Natural killer cell treated with Interleukin-12 subunit alpha and Interleukin-12 subunit beta and Interleukin-15 and Interleukin-18, amount 100 ng/mL, for 72 hours (primary cell): ENCODE data around the gene CDK14. TPM values are rescaled to one million over a fixed set of nuclear protein-coding genes. Genes with fewer than 3 reads are reported as not detected.

Experiments
- ATAC-seq, 2 donors: fragments of 150-1000 bp; cut with Tn5 transposase in 1 of 2; sonication (Bioruptor Pico), chemical (Tn5 transposase) in 1 of 2; 2 replicates each; pipeline ENCODE4 v1.10.0; 2021
- DNase-seq: peaks from one replicate; pipeline ENCODE4 v3.0.0; 2022; ENCODE audit warnings: low spot score
- H3K27ac Mint-ChIP-seq, 2 donors: 1 replicate in 1 of 2; 2 replicates in 1 of 2; pipeline ENCODE4 v1.8.0; 2022; ENCODE audit warnings: mixed read lengths in 2 of 2, mild to moderate bottlenecking in 1 of 2, moderate library complexity in 1 of 2
- H3K27me3 Mint-ChIP-seq, 2 donors: 1 replicate in 1 of 2; 2 replicates in 1 of 2; pipeline ENCODE4 v1.8.0; 2022; ENCODE audit warnings: mixed read lengths in 2 of 2
- H3K36me3 Mint-ChIP-seq: one replicate; pipeline ENCODE4 v1.8.0; 2022; ENCODE audit warnings: mixed read lengths
- H3K4me1 Mint-ChIP-seq, 2 donors: 1 replicate in 1 of 2; 2 replicates in 1 of 2; pipeline ENCODE4 v1.8.0; 2022; ENCODE audit warnings: low read depth in 2 of 2, mixed read lengths in 2 of 2, mild to moderate bottlenecking in 1 of 2
- H3K4me3 Mint-ChIP-seq: one replicate; pipeline ENCODE4 v1.8.0; 2022; ENCODE audit warnings: mixed read lengths
- H3K9me3 Mint-ChIP-seq: 2 replicates; pipeline ENCODE4 v1.8.0; 2022; ENCODE audit warnings: mixed read lengths
- total RNA-seq, 2 donors: library from RNA; stranded (reverse); gene quantifications; one replicate each; pipeline ENCODE4 v1.2.3, GENCODE V29; 2022

CDK14 gene
- total RNA-seq, 2 donors from 2014 or later, result 0.76 to 2.8 TPM

- ATAC-seq (no peak), DNase-seq (no peak)
- H3K27me3 Mint-ChIP-seq, result no peaks in the 10 kb centered on the region
- H3K4me3 Mint-ChIP-seq, result no peak overlapping the region
- no peaks in the 10 kb centered on the region for H3K4me1 Mint-ChIP-seq
- no peaks in the 10 kb centered on the region for H3K36me3 Mint-ChIP-seq
- no peaks in the 10 kb centered on the region for H3K9me3 Mint-ChIP-seq
- H3K27ac Mint-ChIP-seq, result no peak overlapping the region
Measured at GRCh38 chr7:90663176-90663575, 67.1 kb downstream of the CDK14 start.

DNA sequence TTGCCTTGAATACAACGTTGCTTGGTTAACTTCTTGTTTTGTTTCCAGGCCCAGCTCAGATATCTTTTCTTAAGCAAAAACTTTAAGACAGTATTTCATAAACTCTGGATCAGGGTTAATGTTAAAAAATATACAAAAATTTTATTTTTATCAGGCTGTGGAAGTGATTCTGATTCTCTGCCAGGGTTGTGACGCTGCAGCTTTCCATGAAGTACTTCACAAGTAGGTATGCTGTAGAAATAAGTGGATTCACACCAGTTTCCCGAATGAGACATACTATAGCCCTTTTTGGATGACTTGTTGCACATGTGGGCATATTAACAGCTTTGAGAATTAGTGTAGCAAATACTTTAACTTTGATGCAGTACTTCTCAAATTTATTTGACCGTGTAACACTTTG is 70.1 kb downstream of the CDK14 start:
- DNase-seq, result no peak
- Mint-ChIP-seq H3K36me3 (peaks cover 4% of the 10 kb centered on the region), H3K27me3 (no peaks in the 10 kb centered on the region), H3K4me3 (no peak overlapping the region), H3K9me3 (peaks cover 3% of the 10 kb centered on the region), H3K27ac (no peak overlapping the region), H3K4me1 (no peaks in the 10 kb centered on the region)
- ATAC-seq, result no peak

- H3K27ac Mint-ChIP-seq, result no peak overlapping the region
- DNase-seq, result no peak
- H3K27me3 Mint-ChIP-seq, result no peaks in the 10 kb centered on the region
Measured at GRCh38 chr7:90668992-90669391, 72.9 kb downstream of the CDK14 start.

DNA sequence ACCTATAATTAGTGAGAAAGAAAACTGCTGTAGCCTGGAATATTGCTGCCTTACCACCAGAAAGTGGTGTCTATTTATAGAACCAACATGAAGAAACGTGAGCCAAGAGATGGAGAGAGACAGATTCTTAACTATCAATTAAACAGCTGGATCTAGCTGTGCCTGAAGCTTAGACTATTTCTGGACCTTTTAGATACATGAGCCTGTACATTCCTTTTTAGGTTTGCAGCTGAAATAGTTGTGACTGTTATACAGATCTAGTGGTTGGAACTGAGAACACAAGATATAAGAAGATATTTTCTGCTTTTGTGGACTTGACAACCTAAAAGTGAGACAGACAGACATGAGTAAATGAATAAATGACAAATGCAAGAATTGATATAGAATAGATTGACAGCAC is 73.4 kb downstream of the CDK14 start:
- no peaks in the 10 kb centered on the region for H3K27me3 Mint-ChIP-seq
- DNase-seq, result no peak

More at GRCh38 chr7:90668992-90669391, 72.9 kb downstream of the CDK14 start:
- H3K4me3 Mint-ChIP-seq, result no peak overlapping the region
- H3K36me3 Mint-ChIP-seq, result peaks cover 4% of the 10 kb centered on the region
- H3K9me3 Mint-ChIP-seq, result peaks cover 3% of the 10 kb centered on the region
- ATAC-seq, result no peak
- no peaks in the 10 kb centered on the region for H3K4me1 Mint-ChIP-seq

DNA sequence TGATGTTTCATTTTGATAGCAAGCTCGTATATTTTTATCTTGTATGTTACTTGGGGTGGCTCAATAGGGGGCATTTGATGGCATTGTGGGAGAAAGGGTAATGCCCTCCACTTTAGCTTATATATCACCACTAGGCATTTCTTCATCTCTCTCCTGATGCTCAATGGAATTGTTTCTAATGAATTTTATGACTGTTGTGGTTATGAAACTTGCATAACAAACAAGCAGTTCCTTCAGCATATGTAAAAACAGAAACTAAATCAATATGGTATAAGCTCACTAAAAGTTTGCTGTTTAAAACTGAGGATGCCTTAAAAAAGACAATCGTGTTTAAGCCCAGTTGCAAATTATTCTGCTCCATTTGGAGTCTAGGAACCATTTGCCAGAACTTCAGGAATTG is 75.5 kb downstream of the CDK14 start:
- no peak overlapping the region for H3K4me3 Mint-ChIP-seq
- peaks cover 7% of the 10 kb centered on the region for H3K9me3 Mint-ChIP-seq
- H3K27me3 Mint-ChIP-seq, result no peaks in the 10 kb centered on the region
- H3K36me3 Mint-ChIP-seq, result peaks cover 10% of the 10 kb centered on the region
- ATAC-seq, result no peak
- DNase-seq, result no peak
- H3K4me1 Mint-ChIP-seq, result no peaks in the 10 kb centered on the region
- H3K27ac Mint-ChIP-seq, result no peak overlapping the region

More for the DNA sequence above, 73.4 kb downstream of the CDK14 start:
- ATAC-seq, result no peak
- Mint-ChIP-seq H3K36me3 (peaks cover 4% of the 10 kb centered on the region), H3K4me3 (no peak overlapping the region), H3K9me3 (peaks cover 3% of the 10 kb centered on the region), H3K4me1 (no peaks in the 10 kb centered on the region), H3K27ac (no peak overlapping the region)

GRCh38 chr7:90672210-90672609 is 76.1 kb downstream of the CDK14 start:
- no peak for ATAC-seq
- Mint-ChIP-seq H3K9me3 (peaks cover 7% of the 10 kb centered on the region), H3K27ac (no peak overlapping the region), H3K27me3 (no peaks in the 10 kb centered on the region), H3K36me3 (peaks cover 10% of the 10 kb centered on the region), H3K4me1 (no peaks in the 10 kb centered on the region), H3K4me3 (no peak overlapping the region)
- no peak for DNase-seq

GRCh38 chr7:90674625-90675024 is 78.5 kb downstream of the CDK14 start:
- ATAC-seq (no peak), DNase-seq (no peak)
- no peaks in the 10 kb centered on the region for H3K27me3 Mint-ChIP-seq
- H3K36me3 Mint-ChIP-seq, result peaks cover 5% of the 10 kb centered on the region
- H3K27ac Mint-ChIP-seq, result no peak overlapping the region
- H3K4me1 Mint-ChIP-seq, result no peaks in the 10 kb centered on the region
- peaks cover 4% of the 10 kb centered on the region for H3K9me3 Mint-ChIP-seq
- no peak overlapping the region for H3K4me3 Mint-ChIP-seq

DNA sequence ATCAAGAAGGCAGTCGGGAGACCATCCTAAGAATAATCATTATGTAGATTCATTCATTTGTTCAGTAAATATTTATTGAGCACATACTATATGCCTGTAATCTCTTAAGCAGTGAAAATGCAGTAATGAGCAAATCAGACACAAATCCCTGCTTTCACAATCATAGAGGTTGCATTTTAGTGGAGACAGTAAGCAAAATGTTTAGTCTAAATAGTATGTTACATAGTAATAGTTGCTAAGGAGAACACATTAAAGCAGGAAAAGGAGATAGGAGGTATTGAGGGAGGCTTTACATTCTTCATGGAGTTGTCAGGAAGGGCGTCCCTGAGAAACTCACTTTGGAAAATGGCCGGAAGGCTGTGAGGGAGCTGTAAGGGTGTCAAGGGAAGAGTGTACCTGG is 79.9 kb downstream of the CDK14 start:
- no peak overlapping the region for H3K4me3 Mint-ChIP-seq

DNA sequence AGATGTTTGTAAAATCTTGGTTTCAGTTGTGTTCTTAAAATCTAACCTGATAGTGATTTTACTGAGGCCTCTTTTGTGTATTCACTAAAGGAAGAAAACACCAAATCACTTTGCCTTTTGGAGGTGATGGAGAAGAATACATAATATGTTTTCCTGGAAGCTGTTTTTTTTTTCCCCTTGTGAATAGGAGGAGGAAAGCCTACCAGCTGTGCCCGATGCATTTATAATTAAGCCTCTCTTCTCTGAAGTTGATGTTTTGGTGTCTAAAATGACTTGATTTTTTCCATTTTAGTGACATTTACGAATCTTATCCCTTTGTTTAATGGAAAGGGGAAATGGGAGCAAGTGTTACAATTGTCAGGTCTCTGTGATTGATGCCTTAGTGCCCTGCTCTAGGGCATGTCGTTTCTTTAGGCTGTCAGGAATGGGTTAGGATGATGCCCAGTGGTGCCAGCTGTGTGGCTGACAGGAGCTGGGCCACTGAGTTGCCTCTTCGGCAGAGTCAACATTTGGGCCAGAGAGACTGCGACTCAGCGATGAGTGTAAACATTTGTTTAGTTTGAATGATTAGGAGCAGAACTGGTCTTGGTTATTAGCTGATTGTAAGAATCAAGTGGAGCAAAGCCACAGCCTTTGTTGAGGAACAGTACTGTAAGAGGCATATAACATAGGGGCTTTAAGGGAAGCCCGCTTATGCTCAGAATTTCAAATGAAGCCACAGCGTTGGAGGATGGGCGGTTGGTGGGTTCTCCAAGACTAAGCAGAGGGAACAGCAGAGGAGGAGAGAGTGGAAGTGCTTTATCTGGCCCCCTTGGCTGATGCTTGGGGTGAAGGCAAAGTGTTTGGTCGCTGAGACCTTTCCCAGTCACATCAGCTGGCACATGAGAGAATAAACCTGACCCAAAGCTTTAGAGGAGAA is 81.6 kb downstream of the CDK14 start:
- H3K9me3 Mint-ChIP-seq, result peaks cover 4% of the 10 kb centered on the region
- H3K4me3 Mint-ChIP-seq, result no peak overlapping the region
- ATAC-seq (no peak), DNase-seq (no peak)
- H3K27me3 Mint-ChIP-seq, result no peaks in the 10 kb centered on the region
- H3K36me3 Mint-ChIP-seq, result peaks cover 5% of the 10 kb centered on the region
- no peaks in the 10 kb centered on the region for H3K4me1 Mint-ChIP-seq
- no peak overlapping the region for H3K27ac Mint-ChIP-seq

More for the DNA sequence above, 79.9 kb downstream of the CDK14 start:
- Mint-ChIP-seq H3K4me1 (no peaks in the 10 kb centered on the region), H3K27me3 (no peaks in the 10 kb centered on the region), H3K9me3 (peaks cover 4% of the 10 kb centered on the region), H3K27ac (no peak overlapping the region), H3K36me3 (peaks cover 5% of the 10 kb centered on the region)
- DNase-seq (no peak), ATAC-seq (no peak)

DNA sequence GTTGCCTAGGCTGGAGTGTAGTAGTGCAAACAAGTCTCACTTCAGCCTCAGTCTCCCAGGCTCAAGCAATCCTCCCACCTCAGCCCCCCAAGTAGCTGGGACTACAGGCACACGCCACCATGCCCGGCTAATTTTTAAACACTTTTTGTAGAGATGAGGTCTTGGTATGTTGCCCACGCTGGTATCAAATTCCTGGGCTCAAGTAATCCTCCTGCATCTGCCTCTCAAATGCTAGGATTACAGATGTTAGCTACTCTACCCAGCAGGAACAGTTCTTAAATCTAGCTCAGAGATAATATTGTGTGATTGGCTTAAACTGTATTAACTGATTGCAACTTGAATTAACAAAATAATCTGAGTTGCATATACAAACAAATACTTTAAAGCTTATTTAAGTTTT is 82.9 kb downstream of the CDK14 start:
- Mint-ChIP-seq H3K27ac (no peak overlapping the region), H3K4me1 (no peaks in the 10 kb centered on the region), H3K9me3 (peaks cover 4% of the 10 kb centered on the region), H3K4me3 (no peak overlapping the region), H3K27me3 (no peaks in the 10 kb centered on the region), H3K36me3 (peaks cover 5% of the 10 kb centered on the region)
- DNase-seq, result no peak
- ATAC-seq, result no peak

DNA sequence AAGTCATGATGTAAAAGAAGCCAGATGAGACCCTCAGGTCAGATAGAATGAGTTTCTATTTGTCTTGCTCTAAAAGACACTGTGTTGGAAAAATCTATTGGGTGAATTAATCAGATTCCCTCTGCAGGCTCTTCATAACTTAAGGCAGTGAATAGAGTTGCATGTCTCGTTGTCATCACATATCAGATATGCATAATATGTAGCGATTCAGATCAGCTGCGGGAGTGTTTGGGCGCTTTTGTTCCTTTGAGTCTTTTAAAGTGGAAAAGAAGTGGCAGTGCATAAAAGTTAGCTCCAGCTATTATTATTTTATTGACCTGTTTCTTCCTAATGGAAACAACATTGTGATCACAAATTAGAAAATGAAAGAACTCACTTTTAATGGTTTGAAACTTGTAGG is 84.4 kb downstream of the CDK14 start:
- H3K27ac Mint-ChIP-seq, result no peak overlapping the region
- no peak for DNase-seq
- peaks cover 4% of the 10 kb centered on the region for H3K9me3 Mint-ChIP-seq
- ATAC-seq, result no peak
- H3K4me3 Mint-ChIP-seq, result no peak overlapping the region
- H3K4me1 Mint-ChIP-seq, result no peaks in the 10 kb centered on the region
- H3K36me3 Mint-ChIP-seq, result peaks cover 5% of the 10 kb centered on the region
- no peaks in the 10 kb centered on the region for H3K27me3 Mint-ChIP-seq

DNA sequence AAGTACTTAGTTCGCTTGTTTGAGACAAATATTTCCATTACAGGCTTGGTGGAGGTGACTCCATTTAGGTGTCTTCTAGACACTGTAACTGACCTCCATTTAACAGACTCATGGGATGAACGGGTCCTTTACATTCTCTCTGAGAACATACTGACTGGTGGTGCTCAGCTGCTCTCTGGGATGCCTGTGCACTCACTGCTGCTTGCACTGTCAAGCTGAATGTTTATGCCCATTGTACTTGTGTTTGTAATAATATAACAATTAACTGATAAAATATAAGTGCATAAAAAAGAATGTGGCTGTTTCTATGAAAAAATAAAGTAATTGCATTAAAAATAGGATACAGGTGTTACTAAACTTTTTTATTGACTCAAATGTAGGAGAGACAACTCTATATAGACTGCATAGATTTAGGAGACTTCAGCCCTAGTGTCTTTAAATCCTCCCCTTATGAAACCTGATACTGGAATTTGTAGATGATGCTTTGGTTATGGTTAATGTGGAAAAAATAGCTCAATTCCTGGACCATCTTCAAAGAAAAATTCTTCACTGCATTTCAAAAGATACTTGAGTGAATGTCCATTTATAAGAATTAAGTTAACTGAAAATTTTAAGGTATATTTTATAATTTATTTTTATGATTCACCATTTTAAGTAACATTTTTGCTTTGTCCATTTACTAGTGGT is 85.4 kb downstream of the CDK14 start:
- H3K27me3 Mint-ChIP-seq, result no peaks in the 10 kb centered on the region
- DNase-seq (no peak), ATAC-seq (no peak)
- H3K4me3 Mint-ChIP-seq, result no peak overlapping the region
- H3K4me1 Mint-ChIP-seq, result no peaks in the 10 kb centered on the region
- no peaks in the 10 kb centered on the region for H3K36me3 Mint-ChIP-seq
- no peak overlapping the region for H3K27ac Mint-ChIP-seq
- no peaks in the 10 kb centered on the region for H3K9me3 Mint-ChIP-seq

GRCh38 chr7:90686146-90686545 is 90.0 kb downstream of the CDK14 start:
- H3K27me3 Mint-ChIP-seq, result no peaks in the 10 kb centered on the region
- H3K4me3 Mint-ChIP-seq, result no peak overlapping the region
- no peaks in the 10 kb centered on the region for H3K4me1 Mint-ChIP-seq
- no peak for DNase-seq
- no peaks in the 10 kb centered on the region for H3K36me3 Mint-ChIP-seq
- no peak for ATAC-seq
- peaks cover 3% of the 10 kb centered on the region for H3K9me3 Mint-ChIP-seq
- H3K27ac Mint-ChIP-seq, result no peak overlapping the region

DNA sequence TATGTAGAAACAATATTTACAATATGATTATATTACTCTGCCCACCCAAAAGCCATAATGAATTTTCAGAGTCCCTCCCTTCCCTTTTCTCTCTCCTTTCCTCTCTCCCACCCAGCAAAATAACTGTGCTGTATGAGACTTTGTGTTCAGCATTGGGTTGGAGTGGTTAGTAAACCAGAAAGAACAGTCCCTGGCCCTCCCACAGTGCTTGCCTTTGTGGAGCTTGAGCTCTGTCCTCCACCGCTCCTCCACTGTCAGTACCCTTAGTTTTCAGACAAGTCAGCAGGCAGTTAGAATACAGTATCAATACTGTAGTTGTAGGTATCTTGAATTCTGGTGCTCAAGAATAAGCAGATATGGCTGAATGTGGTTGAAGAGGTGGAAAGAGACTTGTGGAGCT is 92.7 kb downstream of the CDK14 start:
- no peaks in the 10 kb centered on the region for H3K36me3 Mint-ChIP-seq
- no peaks in the 10 kb centered on the region for H3K27me3 Mint-ChIP-seq
- ATAC-seq, result no peak
- H3K9me3 Mint-ChIP-seq, result peaks cover 5% of the 10 kb centered on the region
- DNase-seq, result no peak
- H3K4me3 Mint-ChIP-seq, result no peak overlapping the region
- H3K27ac Mint-ChIP-seq, result no peak overlapping the region
- H3K4me1 Mint-ChIP-seq, result no peaks in the 10 kb centered on the region
